DND-41 (cell line): Measurements from ENCODE around the gene RAB5A.

Experiments used
- ATAC-seq: fragments of 200-7000 bp; cut with Tn5 transposase; 3 replicates; pipeline ENCODE4 v1.9.1; 2021; ENCODE audit warnings: low read depth; ENCODE audit not compliant: insufficient read depth
- DNase-seq: peaks from one replicate; pipeline ENCODE4 v3.0.0-alpha.2; 2020
- H2AFZ ChIP-seq: 2 replicates; pipeline ENCODE4 v1.6.0; 2012; ENCODE audit warnings: low read depth, low read length
- H3K27ac ChIP-seq: 2 replicates; pipeline ENCODE4 v1.5.1; 2012; ENCODE audit warnings: low read length, inconsistent platforms
- H3K27me3 ChIP-seq: fragments of 200-600 bp; sonication (generic); 2 replicates; pipeline ENCODE4 v1.6.0; 2012; ENCODE audit warnings: low read length, mild to moderate bottlenecking, inconsistent platforms; ENCODE audit not compliant: insufficient read depth, poor library complexity
- H3K36me3 ChIP-seq: 2 replicates; pipeline ENCODE4 v1.5.1; 2012; ENCODE audit warnings: low read length, inconsistent platforms; ENCODE audit not compliant: insufficient read depth
- H3K4me1 ChIP-seq: 2 replicates; pipeline ENCODE4 v1.5.1; 2012; ENCODE audit warnings: mild to moderate bottlenecking, low read length; ENCODE audit not compliant: insufficient read depth
- H3K4me2 ChIP-seq: 2 replicates; pipeline ENCODE4 v1.6.0; 2012; ENCODE audit warnings: mild to moderate bottlenecking, moderate library complexity, low read length, inconsistent platforms; ENCODE audit not compliant: insufficient read depth
- H3K4me3 ChIP-seq, 2 experiments: fragments of 200-600 bp in 1 of 2; shearing (Covaris generic) in 1 of 2; 2 replicates each; pipeline ENCODE4 v1.5.1; 2012 to 2016; ENCODE audit warnings: inconsistent platforms in 2 of 2, low read length in 2 of 2, mild to moderate bottlenecking in 2 of 2, low read depth in 1 of 2, moderate library complexity in 1 of 2
- H3K79me2 ChIP-seq: 2 replicates; pipeline ENCODE4 v1.6.0; 2012; ENCODE audit warnings: low read length, inconsistent platforms; ENCODE audit not compliant: insufficient read depth
- H3K9ac ChIP-seq: 2 replicates; pipeline ENCODE4 v1.6.0; 2012; ENCODE audit warnings: low read depth, mild to moderate bottlenecking, inconsistent platforms, low read length, moderate library complexity
- H3K9me3 ChIP-seq: 2 replicates; pipeline ENCODE4 v1.5.1; 2012; ENCODE audit warnings: low read length, moderate library complexity, mild to moderate bottlenecking, inconsistent platforms; ENCODE audit not compliant: insufficient read depth, severe bottlenecking
- H4K20me1 ChIP-seq: 2 replicates; pipeline ENCODE4 v1.6.0; 2012; ENCODE audit warnings: low read length; ENCODE audit not compliant: insufficient read depth
- CTCF ChIP-seq: IDR thresholded peaks from 2 replicates; pipeline ENCODE4 v1.5.1; 2012; ENCODE audit warnings: borderline replicate concordance, low read length, moderate library complexity, mild to moderate bottlenecking; ENCODE audit not compliant: poor library complexity, severe bottlenecking; ENCODE audit errors: extremely low read depth
- EZH2 ChIP-seq: IDR thresholded peaks from 3 replicates; pipeline ENCODE4 v1.6.1; 2012; ENCODE audit warnings: borderline replicate concordance, low read depth, mild to moderate bottlenecking, moderate library complexity, low read length, inconsistent platforms; ENCODE audit not compliant: severe bottlenecking

Gene RAB5A

GRCh38 chr3:19997502-19997901, 50.6 kb downstream of the RAB5A start:
- H2AFZ ChIP-seq, result no peak overlapping the region
- TF ChIP-seq EZH2 (no peak), CTCF (no peak)
- no peak overlapping the region for H3K27ac ChIP-seq
- no peaks in the 10 kb centered on the region for H3K36me3 ChIP-seq
- DNase-seq, result no peak
- H3K79me2 ChIP-seq, result no peaks in the 10 kb centered on the region
- ATAC-seq, result no peak
- H3K4me3 ChIP-seq, result no peak overlapping the region
- H3K27me3 ChIP-seq, result no peaks in the 10 kb centered on the region
- H3K9ac ChIP-seq, result no peak overlapping the region
- H3K4me2 ChIP-seq, result no peak overlapping the region
- no peaks in the 10 kb centered on the region for H4K20me1 ChIP-seq
- H3K9me3 ChIP-seq, result no peaks in the 10 kb centered on the region
- no peaks in the 10 kb centered on the region for H3K4me1 ChIP-seq

- Histone ChIP-seq H3K36me3 (no peaks in the 10 kb centered on the region), H3K27me3 (no peaks in the 10 kb centered on the region), H3K9ac (no peak overlapping the region), H3K4me2 (no peak overlapping the region), H2AFZ (no peak overlapping the region), H3K79me2 (no peaks in the 10 kb centered on the region), H3K27ac (no peak overlapping the region), H3K9me3 (no peaks in the 10 kb centered on the region), H3K4me1 (no peaks in the 10 kb centered on the region), H4K20me1 (no peaks in the 10 kb centered on the region), H3K4me3 (no peak overlapping the region)
- ATAC-seq (no peak), DNase-seq (no peak)
- TF ChIP-seq CTCF, result no peak
- no peak for TF ChIP-seq EZH2
Observed at GRCh38 chr3:20001932-20002331, 55.0 kb downstream of the RAB5A start.

GRCh38 chr3:20007960-20008359, 61.1 kb downstream of the RAB5A start:
- no peak for ATAC-seq
- H3K27ac ChIP-seq, result no peak overlapping the region
- no peaks in the 10 kb centered on the region for H3K27me3 ChIP-seq
- H3K9ac ChIP-seq, result no peak overlapping the region
- H2AFZ ChIP-seq, result no peak overlapping the region
- H3K9me3 ChIP-seq, result no peaks in the 10 kb centered on the region
- TF ChIP-seq EZH2 (no peak), CTCF (no peak)
- no peak overlapping the region for H3K4me3 ChIP-seq
- H3K36me3 ChIP-seq, result no peaks in the 10 kb centered on the region
- no peak for DNase-seq
- no peaks in the 10 kb centered on the region for H3K4me1 ChIP-seq
- no peak overlapping the region for H3K4me2 ChIP-seq
- H3K79me2 ChIP-seq, result no peaks in the 10 kb centered on the region
- no peaks in the 10 kb centered on the region for H4K20me1 ChIP-seq

- Histone ChIP-seq H3K27me3 (no peaks in the 10 kb centered on the region), H3K4me2 (no peak overlapping the region), H3K4me1 (no peaks in the 10 kb centered on the region), H3K27ac (no peak overlapping the region), H3K9ac (no peak overlapping the region), H3K4me3 (no peak overlapping the region), H4K20me1 (no peaks in the 10 kb centered on the region), H2AFZ (no peak overlapping the region), H3K9me3 (no peaks in the 10 kb centered on the region), H3K36me3 (no peaks in the 10 kb centered on the region), H3K79me2 (no peaks in the 10 kb centered on the region)
- TF ChIP-seq CTCF, result no peak
- no peak for TF ChIP-seq EZH2
- ATAC-seq (no peak), DNase-seq (no peak)
Observed at GRCh38 chr3:20008646-20009045, 61.7 kb downstream of the RAB5A start.
